ENCODE data around the gene EIF3B. TPM values are rescaled to one million over a fixed set of nuclear protein-coding genes. Genes with fewer than 3 reads are reported as not detected.
"Not testable (repeated sequence)": the region's sequence is repeated elsewhere in the genome, so short reads cannot be mapped to it uniquely, and the experiment has no call there.

The EIF3B gene
- total RNA-seq, 1 experiment from 2014 or later = 205 TPM

- no peak for DNase-seq (ENCODE audit: low read depth)
- in situ Hi-C loops (cut with HindIII; ENCODE audit: low pct_unique_long_range_greater_than_20kb, low sequenced_read_pairs) = no loop called here
Observed at GRCh38 chr7:2373124-2373556, 18.5 kb downstream of the EIF3B start.

GRCh38 chr7:2373646-2374045 lies 19.0 kb downstream of the EIF3B start:
- in situ Hi-C loops (cut with HindIII; ENCODE audit: low pct_unique_long_range_greater_than_20kb, low sequenced_read_pairs) = no loop called here
- no peak for DNase-seq (ENCODE audit: low read depth)

- DNase-seq (ENCODE audit: low read depth) = no peak
- in situ Hi-C loops (cut with HindIII; ENCODE audit: low pct_unique_long_range_greater_than_20kb, low sequenced_read_pairs) = no loop called here
Observed at GRCh38 chr7:2374401-2374800, 19.8 kb downstream of the EIF3B start.

- no peak for DNase-seq (ENCODE audit: low read depth)
- in situ Hi-C loops (cut with HindIII; ENCODE audit: low pct_unique_long_range_greater_than_20kb, low sequenced_read_pairs) = no loop called here
Observed at GRCh38 chr7:2374830-2375728, 20.5 kb downstream of the EIF3B start.

- in situ Hi-C loops (cut with HindIII; ENCODE audit: low pct_unique_long_range_greater_than_20kb, low sequenced_read_pairs) = no loop called here
- no peak for DNase-seq (ENCODE audit: low read depth)
Observed at GRCh38 chr7:2376351-2377154, 21.9 kb downstream of the EIF3B start.

GRCh38 chr7:2377492-2377891 lies 22.9 kb downstream of the EIF3B start:
- in situ Hi-C loops (cut with HindIII; ENCODE audit: low pct_unique_long_range_greater_than_20kb, low sequenced_read_pairs) = not testable (repeated sequence)

GRCh38 chr7:2378125-2378524 lies 23.5 kb downstream of the EIF3B start:
- DNase-seq (ENCODE audit: low read depth); in situ Hi-C loops (cut with HindIII; ENCODE audit: low pct_unique_long_range_greater_than_20kb, low sequenced_read_pairs): not testable (repeated sequence)

More at GRCh38 chr7:2377492-2377891, 22.9 kb downstream of the EIF3B start:
- DNase-seq (ENCODE audit: low read depth) = not testable (repeated sequence)

GRCh38 chr7:2379161-2379560 lies 24.5 kb downstream of the EIF3B start:
- in situ Hi-C loops (cut with HindIII; ENCODE audit: low pct_unique_long_range_greater_than_20kb, low sequenced_read_pairs) = no loop called here

GRCh38 chr7:2379821-2380450 lies 25.3 kb downstream of the EIF3B start:
- DNase-seq (ENCODE audit: low read depth) = no peak
- in situ Hi-C loops (cut with HindIII; ENCODE audit: low pct_unique_long_range_greater_than_20kb, low sequenced_read_pairs) = no loop called here

More at GRCh38 chr7:2379161-2379560, 24.5 kb downstream of the EIF3B start:
- no peak for DNase-seq (ENCODE audit: low read depth)

GRCh38 chr7:2380461-2380860 lies 25.8 kb downstream of the EIF3B start:
- in situ Hi-C loops (cut with HindIII; ENCODE audit: low pct_unique_long_range_greater_than_20kb, low sequenced_read_pairs) = no loop called here

GRCh38 chr7:2381227-2381626 lies 26.6 kb downstream of the EIF3B start:
- in situ Hi-C loops (cut with HindIII; ENCODE audit: low pct_unique_long_range_greater_than_20kb, low sequenced_read_pairs) = no loop called here
- DNase-seq (ENCODE audit: low read depth) = no peak

More at GRCh38 chr7:2380461-2380860, 25.8 kb downstream of the EIF3B start:
- no peak for DNase-seq (ENCODE audit: low read depth)

GRCh38 chr7:2381881-2382509 lies 27.4 kb downstream of the EIF3B start:
- no peak for DNase-seq (ENCODE audit: low read depth)
- in situ Hi-C loops (cut with HindIII; ENCODE audit: low pct_unique_long_range_greater_than_20kb, low sequenced_read_pairs) = no loop called here

- in situ Hi-C loops (cut with HindIII; ENCODE audit: low pct_unique_long_range_greater_than_20kb, low sequenced_read_pairs) = no loop called here
Observed at GRCh38 chr7:2383543-2384274, 29.1 kb downstream of the EIF3B start.

GRCh38 chr7:2384354-2385243 lies 30.0 kb downstream of the EIF3B start:
- no peak for DNase-seq (ENCODE audit: low read depth)
- in situ Hi-C loops (cut with HindIII; ENCODE audit: low pct_unique_long_range_greater_than_20kb, low sequenced_read_pairs) = no loop called here

More at GRCh38 chr7:2383543-2384274, 29.1 kb downstream of the EIF3B start:
- DNase-seq (ENCODE audit: low read depth) = no peak

GRCh38 chr7:2386122-2386521 lies 31.5 kb downstream of the EIF3B start:
- in situ Hi-C loops (cut with HindIII; ENCODE audit: low pct_unique_long_range_greater_than_20kb, low sequenced_read_pairs); DNase-seq (ENCODE audit: low read depth): not testable (repeated sequence)

- DNase-seq (ENCODE audit: low read depth) = no peak
- in situ Hi-C loops (cut with HindIII; ENCODE audit: low pct_unique_long_range_greater_than_20kb, low sequenced_read_pairs) = no loop called here
Observed at GRCh38 chr7:2386964-2387669, 32.5 kb downstream of the EIF3B start.

Measured in Caki2 (cell line).